HG03280 (cell line): Measurements from ENCODE around the gene SULT1B1.

Experiments
- ATAC-seq: cut with Tn5 transposase; IDR thresholded peaks from one replicate; pipeline ENCODE4 v1.9.1; 2021; ENCODE audit warnings: mild to moderate bottlenecking, moderate library complexity; ENCODE audit not compliant: unreplicated experiment

The SULT1B1 gene

DNA sequence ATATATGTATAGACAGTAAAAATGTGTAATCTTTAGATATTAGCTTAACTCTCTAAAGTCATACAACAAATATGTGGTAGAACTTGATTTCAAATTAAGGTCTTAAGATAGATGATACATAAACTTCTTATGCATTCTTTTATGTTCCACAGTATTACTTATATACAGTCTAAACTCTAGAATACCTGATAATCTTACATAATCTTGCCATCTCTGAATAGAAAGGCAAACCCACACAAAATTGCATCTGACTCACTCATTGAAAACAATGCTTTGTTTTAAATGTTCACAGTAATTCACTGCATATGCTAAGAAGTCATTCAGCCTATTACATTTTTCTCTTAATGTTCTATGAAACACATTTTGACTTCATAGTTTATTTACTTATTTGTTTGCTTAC is 10.1 kb downstream of the SULT1B1 start:
- ATAC-seq: no peak

DNA sequence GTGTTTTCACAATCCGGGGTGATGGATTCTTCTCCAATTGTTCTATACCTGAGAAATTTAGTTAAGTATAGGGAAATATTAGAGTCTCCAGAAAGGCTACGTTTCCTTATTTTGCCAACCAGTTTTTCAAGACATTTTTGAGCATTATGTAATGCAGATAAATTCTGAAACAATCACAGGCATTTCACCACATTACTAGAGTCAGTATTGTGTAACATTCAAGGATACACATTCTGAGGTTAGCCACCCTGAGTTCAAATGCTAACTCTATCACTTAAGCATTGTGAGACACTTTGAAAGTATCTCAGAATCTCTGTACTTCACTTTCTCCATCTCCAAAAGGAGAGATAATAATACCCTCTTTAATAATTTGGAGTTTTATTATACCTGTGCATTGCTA is 10.6 kb downstream of the SULT1B1 start:
- ATAC-seq: no peak

GRCh38 chr4:69748173-69748572 is 12.2 kb downstream of the SULT1B1 start:
- no peak for ATAC-seq

- ATAC-seq: no peak
Observed at GRCh38 chr4:69744157-69744478, 16.3 kb downstream of the SULT1B1 start.

- no peak for ATAC-seq
Observed at GRCh38 chr4:69743476-69744156, 16.8 kb downstream of the SULT1B1 start.

DNA sequence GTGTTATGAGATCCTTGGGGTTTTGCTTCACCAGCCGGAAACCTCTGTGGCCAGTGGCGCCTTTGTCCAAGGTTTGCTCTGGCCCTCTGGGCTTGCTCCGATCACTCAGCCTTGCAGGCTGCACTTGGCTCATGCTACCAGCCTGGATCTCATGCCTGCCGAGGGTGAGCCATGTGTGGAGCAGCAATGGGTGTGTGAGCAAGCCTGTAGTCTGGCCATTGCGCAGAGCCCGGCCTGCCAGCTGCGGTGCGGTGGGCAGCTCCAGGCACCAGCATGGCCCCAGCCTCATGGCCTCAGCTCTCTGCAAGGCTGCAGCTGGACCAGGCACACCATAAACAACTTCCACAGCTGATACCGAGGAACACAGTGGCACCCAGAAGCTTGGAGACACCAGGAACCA is 17.8 kb downstream of the SULT1B1 start:
- no peak for ATAC-seq

GRCh38 chr4:69738872-69739271 is 21.5 kb downstream of the SULT1B1 start:
- no peak for ATAC-seq

GRCh38 chr4:69735119-69735518 is 25.3 kb downstream of the SULT1B1 start:
- ATAC-seq: no peak

GRCh38 chr4:69731847-69732246 is 28.6 kb downstream of the SULT1B1 start:
- no peak for ATAC-seq

- no peak for ATAC-seq
Observed at GRCh38 chr4:69731241-69731640, 29.2 kb downstream of the SULT1B1 start.

GRCh38 chr4:69730002-69730401 is 30.4 kb downstream of the SULT1B1 start:
- no peak for ATAC-seq

DNA sequence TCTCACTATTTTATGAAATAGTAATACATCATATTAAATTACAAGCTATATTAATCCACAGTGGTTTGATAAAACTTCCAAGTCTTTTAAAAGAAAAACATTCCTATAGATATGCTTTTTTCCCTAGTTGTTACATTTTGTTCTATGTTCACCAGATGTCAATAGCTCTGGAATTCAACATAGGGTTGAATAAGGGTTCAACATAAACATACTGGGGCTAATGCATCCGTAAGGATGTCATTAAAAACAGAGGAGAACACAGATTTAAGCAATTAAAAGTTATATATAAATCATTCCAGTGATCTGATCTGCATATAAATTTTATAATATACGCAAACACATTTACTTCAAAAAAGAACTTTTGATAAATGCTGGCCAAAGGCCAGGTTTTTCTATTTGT is 32.5 kb downstream of the SULT1B1 start:
- no peak for ATAC-seq

- ATAC-seq: no peak
Observed at GRCh38 chr4:69727426-69727825, 33.0 kb downstream of the SULT1B1 start.

DNA sequence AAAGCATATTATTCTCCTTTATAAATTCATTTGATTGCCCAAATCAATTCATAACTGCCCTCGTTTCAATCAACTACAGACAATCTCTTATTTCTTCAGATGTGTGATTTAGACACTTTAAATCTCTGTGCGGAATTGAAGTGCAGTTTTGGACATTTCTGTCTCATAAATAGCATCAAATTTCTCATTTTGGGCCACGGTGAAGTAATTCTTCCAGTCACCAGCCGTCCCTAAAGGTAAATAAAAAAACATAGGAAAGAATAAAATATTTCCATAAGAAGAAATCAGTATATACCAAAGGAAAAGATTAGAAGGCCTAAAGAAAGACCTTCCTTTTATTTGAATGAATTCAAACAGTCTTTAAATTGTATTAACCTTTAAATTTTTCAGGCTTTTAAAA is 33.4 kb downstream of the SULT1B1 start:
- no peak for ATAC-seq

DNA sequence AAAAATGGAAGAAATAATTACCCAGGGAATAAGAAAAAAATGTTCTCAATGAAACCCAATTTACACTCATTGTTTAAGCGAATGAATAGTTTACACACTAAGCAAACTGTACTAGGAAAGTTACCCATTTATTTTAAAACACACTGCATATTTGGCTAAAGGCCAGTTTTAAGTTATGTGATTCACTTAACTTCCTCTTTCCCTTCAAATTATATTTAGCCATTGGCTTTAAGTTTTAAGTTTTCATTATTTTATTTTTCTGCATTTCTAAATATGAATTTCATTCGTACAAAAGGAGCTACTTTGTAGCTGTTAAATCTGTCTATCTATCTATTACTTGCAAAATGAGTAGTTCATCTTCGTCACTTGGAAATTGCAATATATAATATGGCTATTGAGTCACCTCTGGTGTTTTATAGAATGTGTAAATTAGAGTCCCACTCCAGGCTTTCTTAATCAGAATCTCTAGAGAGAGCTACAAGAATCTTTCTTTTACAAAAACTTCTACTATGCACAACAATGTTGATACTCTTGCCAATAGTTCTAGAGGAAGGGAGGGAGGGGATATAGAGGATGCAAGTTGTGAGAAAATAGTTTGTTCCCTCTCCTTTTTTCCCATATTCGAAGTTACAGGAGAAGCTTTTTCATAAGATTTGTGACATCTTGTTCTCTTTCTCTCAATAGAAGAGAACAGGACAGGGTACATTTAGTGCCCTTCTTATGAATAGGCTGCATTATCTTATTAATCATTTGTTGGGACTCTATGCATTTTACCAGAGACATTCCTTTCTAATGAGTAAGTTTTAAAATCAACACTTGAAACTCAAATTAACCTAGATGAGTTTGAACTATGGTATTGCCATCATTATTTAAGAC is 41.8 kb downstream of the SULT1B1 start:
- ATAC-seq: no peak

DNA sequence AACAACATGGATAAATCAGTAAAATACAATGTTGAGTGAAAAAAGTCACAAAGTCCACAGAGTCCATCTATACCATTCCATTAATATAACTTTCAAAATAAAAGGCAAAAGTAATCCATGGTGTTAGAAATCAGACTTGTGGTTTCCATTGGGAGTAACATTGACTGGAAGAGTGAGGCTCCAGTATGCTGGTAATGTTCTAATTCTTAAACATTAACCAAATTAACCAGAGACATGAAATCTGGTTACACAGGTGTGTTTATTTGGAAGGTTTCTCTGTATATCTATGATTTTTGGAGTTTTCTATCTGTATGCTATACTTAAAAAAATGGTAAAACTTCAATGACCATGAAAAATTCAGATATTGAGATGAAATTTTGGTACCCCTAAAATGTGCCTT is 42.6 kb downstream of the SULT1B1 start:
- ATAC-seq: no peak

DNA sequence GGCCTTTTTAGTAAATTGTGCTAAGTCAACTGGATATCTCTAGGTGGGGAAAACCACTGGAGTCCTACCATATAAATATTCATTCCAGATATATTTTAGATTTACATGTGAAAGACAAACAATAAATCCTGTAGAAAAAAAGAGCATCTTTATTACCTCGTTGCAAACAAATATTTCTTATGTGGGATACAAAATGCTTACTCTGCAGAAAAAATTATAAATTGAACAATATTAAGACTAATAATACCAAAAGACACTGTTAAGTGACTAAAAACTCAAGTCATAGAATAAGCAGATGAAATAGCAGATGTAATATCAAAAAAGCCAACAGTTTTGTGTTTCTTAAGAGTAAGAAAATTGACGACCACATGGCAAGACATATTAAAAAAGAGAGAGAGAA is 43.8 kb downstream of the SULT1B1 start:
- ATAC-seq: no peak

DNA sequence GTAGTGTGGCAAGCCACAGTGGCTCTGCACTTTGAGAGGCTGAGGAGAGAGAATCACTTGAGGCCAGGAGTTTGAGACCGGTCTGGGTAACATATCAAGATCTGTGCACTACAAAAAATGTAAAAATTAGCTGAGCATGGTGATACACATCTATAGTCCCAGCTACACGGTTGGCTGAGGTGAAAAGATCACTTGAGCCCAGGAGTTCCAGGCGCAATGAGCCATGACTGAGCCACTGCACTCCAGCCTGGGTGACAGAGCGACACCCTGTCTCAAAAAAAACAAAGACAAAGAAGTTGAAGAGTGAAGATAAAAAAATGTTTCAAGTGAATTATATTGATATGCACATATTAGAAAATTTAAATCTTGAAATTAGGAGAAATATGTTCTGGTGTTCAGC is 46.3 kb downstream of the SULT1B1 start:
- no peak for ATAC-seq

DNA sequence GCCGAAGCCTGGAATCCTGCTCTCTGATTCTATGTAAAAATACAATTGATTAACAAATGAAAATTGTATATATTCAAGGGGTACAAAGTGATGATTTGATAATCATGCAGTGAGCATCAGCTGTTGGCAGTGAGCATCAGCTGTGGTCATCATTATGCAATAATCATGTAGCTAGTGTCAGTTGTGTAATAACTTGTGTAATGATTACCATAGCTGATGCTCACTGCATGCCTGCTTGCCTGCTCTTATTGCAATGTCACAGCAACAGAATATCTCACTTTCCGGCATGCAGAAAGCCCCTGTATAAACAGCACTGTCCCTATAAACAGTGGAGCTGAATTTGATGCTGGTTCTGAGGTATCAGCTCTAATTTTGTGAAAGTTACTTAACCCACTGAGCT is 46.8 kb downstream of the SULT1B1 start:
- no peak for ATAC-seq

- ATAC-seq: no peak
Observed at GRCh38 chr4:69710580-69710979, 49.8 kb downstream of the SULT1B1 start.

DNA sequence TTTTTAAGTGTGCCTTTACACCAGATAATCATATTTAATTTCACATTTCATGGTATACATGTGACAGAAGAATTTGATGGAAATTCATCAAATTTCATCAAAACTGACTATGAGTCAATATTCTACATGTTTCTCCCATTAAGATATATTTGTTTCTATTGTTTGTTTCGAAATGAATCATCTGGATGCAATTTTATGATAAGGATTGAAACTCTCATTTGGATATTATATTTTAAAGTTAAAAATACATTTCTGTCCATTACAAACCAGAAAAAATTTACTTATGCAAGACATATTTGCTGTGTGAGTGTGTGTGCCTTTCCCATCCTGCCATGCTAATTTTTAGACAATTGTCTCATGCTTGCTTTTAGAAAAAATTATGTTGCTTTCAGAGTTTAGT is 52.2 kb downstream of the SULT1B1 start:
- ATAC-seq: no peak

- peak; percentile 65 for ATAC-seq
Observed at GRCh38 chr4:69707807-69708206, 52.6 kb downstream of the SULT1B1 start.

- no peak for ATAC-seq
Observed at GRCh38 chr4:69702201-69702600, 58.2 kb downstream of the SULT1B1 start.
